Activated B cell treated with CpG ODN at 0.5 μM for 24 hours (primary cell): ENCODE data around the gene LRWD1. TPM values are rescaled to one million over a fixed set of nuclear protein-coding genes. Genes with fewer than 3 reads are reported as not detected.
A peak's percentile ranks its signal among the peaks of the same experiment; 100 is the strongest.

Source experiments
- ATAC-seq: fragments of 200-7000 bp; cut with Tn5 transposase; one replicate; pipeline ENCODE4 v1.10.0; 2021; ENCODE audit warnings: low read depth, mild to moderate bottlenecking, moderate library complexity
- CTCF ChIA-PET: fragments of 350-600 bp; sonication (Branson Sonifier 250); formaldehyde crosslinking; loops from one replicate; lab custom pipeline; 2021; ENCODE audit warnings: antibody characterized with exemption; lab: Charles Lee
- POLR2A ChIA-PET: fragments of 350-600 bp; sonication (Branson Sonifier 250); formaldehyde crosslinking; loops from one replicate; lab custom pipeline; 2021; ENCODE audit warnings: antibody characterized with exemption; lab: Charles Lee
- DNase-seq: peaks from one replicate; pipeline ENCODE4 v3.0.0; 2022
- H3K27ac Mint-ChIP-seq: one replicate; pipeline ENCODE4 v1.8.0; 2020; ENCODE audit warnings: mixed read lengths
- H3K27me3 Mint-ChIP-seq: one replicate; pipeline ENCODE4 v1.8.0; 2021; ENCODE audit warnings: mixed read lengths
- H3K36me3 Mint-ChIP-seq: one replicate; pipeline ENCODE4 v1.8.0; 2021; ENCODE audit warnings: low read depth, mixed read lengths
- H3K4me1 Mint-ChIP-seq: one replicate; pipeline ENCODE4 v1.8.0; 2021; ENCODE audit warnings: mixed read lengths
- H3K4me3 Mint-ChIP-seq: one replicate; pipeline ENCODE4 v1.8.0; 2020; ENCODE audit warnings: mild to moderate bottlenecking, mixed read lengths
- H3K9me3 Mint-ChIP-seq: one replicate; pipeline ENCODE4 v1.8.0; 2020; ENCODE audit warnings: mixed read lengths
- intact Hi-C: fragments of 100-400 bp; cut with micrococcal nuclease; formaldehyde crosslinking; loops from one replicate; pipeline ENCODE4 v1.15.1; 2024
- total RNA-seq: library from RNA; stranded (reverse); gene quantifications from 2 replicates; pipeline ENCODE4 v1.2.3, GENCODE V29; 2022
- TF ChIP-seq, protein P1 (sequence below): fragments of 200-600 bp; IDR thresholded peaks from one replicate; pipeline ENCODE4 v1.8.0; 2022; ENCODE audit warnings: antibody characterized with exemption, mild to moderate bottlenecking

The LRWD1 gene
- total RNA-seq, 1 donor from 2014 or later: 28.8 TPM

DNA sequence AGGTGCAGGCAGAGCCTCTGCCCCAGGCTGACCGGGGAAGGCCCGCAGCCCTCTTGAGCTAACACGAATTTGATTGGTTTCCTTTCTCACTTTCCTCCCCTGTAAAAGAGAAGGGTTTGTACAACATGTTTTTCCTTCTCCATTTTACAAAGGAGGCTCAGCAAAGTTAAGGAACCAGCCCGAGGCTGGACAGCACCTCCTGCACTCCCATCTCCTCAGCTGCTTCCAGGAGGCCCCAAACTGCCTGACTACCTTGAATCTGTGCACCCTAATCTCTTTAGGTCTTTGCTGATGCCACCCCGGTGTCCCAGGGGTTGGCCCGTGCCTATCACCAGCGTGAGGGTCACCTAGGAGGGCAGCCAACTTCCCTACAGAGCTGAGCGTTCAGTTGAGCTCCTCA, 4.3 kb upstream of the LRWD1 start:
- ChIA-PET POLR2A (interaction anchor here (1.0 to 1.2 kb wide), 2 partner anchors 11 to 34 kb away, joined by 3 read pairs; no protein-coding TSS in a partner anchor), CTCF (interaction anchor here (1.5 kb wide), 1 partner anchor 48 kb away, joined by 3 read pairs; no protein-coding TSS in a partner anchor)
- TF ChIP-seq, protein P1, sequence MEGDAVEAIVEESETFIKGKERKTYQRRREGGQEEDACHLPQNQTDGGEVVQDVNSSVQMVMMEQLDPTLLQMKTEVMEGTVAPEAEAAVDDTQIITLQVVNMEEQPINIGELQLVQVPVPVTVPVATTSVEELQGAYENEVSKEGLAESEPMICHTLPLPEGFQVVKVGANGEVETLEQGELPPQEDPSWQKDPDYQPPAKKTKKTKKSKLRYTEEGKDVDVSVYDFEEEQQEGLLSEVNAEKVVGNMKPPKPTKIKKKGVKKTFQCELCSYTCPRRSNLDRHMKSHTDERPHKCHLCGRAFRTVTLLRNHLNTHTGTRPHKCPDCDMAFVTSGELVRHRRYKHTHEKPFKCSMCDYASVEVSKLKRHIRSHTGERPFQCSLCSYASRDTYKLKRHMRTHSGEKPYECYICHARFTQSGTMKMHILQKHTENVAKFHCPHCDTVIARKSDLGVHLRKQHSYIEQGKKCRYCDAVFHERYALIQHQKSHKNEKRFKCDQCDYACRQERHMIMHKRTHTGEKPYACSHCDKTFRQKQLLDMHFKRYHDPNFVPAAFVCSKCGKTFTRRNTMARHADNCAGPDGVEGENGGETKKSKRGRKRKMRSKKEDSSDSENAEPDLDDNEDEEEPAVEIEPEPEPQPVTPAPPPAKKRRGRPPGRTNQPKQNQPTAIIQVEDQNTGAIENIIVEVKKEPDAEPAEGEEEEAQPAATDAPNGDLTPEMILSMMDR: no peak
- Mint-ChIP-seq H3K27ac (no peak overlapping the region), H3K27me3 (no peaks in the 10 kb centered on the region), H3K4me1 (peaks cover 20% of the 10 kb centered on the region), H3K9me3 (no peaks in the 10 kb centered on the region), H3K36me3 (peaks cover 25% of the 10 kb centered on the region), H3K4me3 (no peak overlapping the region)
- intact Hi-C loops: no loop called here
- ATAC-seq (no peak), DNase-seq (no peak)

DNA sequence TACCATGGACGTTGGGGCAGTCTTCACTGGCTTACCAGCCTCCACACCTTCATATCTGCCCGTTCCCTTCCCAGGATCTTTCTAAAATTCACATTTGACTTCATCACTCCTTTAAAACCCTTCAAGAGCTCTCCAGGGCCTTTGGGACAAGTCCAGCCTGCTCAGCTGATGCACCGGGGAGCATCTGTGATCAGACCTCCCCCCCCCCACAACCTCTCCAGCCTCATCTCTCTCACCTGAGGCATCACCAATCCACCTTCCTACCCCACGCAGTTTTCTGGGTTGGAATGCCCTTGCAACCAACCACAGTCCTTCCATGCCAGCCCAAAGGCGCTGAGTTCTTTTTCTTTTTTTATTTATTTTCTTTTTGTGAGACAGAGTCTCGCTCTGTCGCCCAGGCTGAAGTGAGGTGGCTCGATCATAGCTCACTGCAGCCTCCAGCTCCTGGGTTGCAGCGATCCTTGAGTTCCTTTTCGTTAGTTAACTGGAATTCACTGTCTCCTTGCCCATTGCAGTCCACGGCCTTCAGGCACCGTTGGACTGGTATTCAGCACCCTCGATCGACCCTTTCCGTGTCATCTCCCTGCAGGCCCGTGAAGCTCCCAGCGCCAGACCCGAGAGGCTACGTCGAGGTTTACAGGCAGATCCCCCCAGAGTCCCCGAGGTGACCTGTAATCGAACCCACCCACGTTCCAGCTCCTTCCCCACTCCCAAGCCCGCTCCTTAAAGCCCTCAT, 775 bp upstream of the LRWD1 start:
- H3K27me3 Mint-ChIP-seq: no peaks in the 10 kb centered on the region
- DNase-seq: no peak
- peaks cover 33% of the 10 kb centered on the region for H3K4me1 Mint-ChIP-seq
- H3K36me3 Mint-ChIP-seq: peaks cover 14% of the 10 kb centered on the region
- intact Hi-C loops: loop anchor here (1.0 to 2.0 kb wide), 4 partner anchors 19 to 68 kb away; partner anchors contain the start of genes ORAI2 and PRKRIP1
- ATAC-seq: no peak
- TF ChIP-seq, protein P1: no peak
- ChIA-PET POLR2A (interaction anchor here (0.5 to 3.1 kb wide), 13 partner anchors 10 to 1320 kb away, joined by 3 to 13 read pairs (median 3); partner anchors contain the start of gene PRKRIP1), CTCF (interaction anchor here (2.1 to 4.9 kb wide), 2 partner anchors 51 to 59 kb away, joined by 12 to 19 read pairs; no protein-coding TSS in a partner anchor)
- no peaks in the 10 kb centered on the region for H3K9me3 Mint-ChIP-seq
- H3K27ac Mint-ChIP-seq: peak overlapping the region; percentile 72
- H3K4me3 Mint-ChIP-seq: peak overlapping the region; percentile 90

DNA sequence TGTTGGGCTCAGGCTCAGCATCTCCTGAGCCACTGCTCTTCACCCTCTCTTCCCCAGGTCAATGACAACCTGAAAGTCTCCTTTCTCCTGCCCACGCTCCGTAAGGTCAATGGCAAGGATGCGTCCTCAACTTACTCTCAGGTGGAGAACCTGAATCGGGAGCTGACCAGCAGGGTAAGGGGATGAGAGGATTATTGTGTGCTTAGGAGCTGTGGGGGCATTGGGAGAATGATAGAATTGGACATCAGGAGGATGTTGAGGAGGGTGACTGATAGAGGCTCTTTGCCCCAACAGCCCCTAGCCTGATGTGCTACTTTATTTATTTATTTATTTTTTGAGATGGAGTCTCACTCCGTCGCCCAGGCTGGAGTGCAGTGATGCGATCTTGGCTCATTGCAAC, 1.3 kb downstream of the LRWD1 start:
- DNase-seq (no peak), ATAC-seq (no peak)
- H3K27ac Mint-ChIP-seq: no peak overlapping the region
- no peaks in the 10 kb centered on the region for H3K9me3 Mint-ChIP-seq
- H3K27me3 Mint-ChIP-seq: no peaks in the 10 kb centered on the region
- peak overlapping the region; percentile 90 for H3K4me3 Mint-ChIP-seq
- H3K4me1 Mint-ChIP-seq: peaks cover 30% of the 10 kb centered on the region
- intact Hi-C loops: loop anchor here (5.0 kb wide), 1 partner anchor 179 kb away; the partner anchor contains the start of gene SH2B2
- CTCF ChIA-PET: interaction anchor here (2.1 to 4.9 kb wide), 2 partner anchors 53 to 61 kb away, joined by 12 to 19 read pairs; no protein-coding TSS in a partner anchor
- POLR2A ChIA-PET: interaction anchor here (1.2 to 3.1 kb wide), 4 partner anchors 34 to 61 kb away, joined by 5 to 13 read pairs (median 8); no protein-coding TSS in a partner anchor
- H3K36me3 Mint-ChIP-seq: peaks cover 16% of the 10 kb centered on the region
- TF ChIP-seq, protein P1: no peak

DNA sequence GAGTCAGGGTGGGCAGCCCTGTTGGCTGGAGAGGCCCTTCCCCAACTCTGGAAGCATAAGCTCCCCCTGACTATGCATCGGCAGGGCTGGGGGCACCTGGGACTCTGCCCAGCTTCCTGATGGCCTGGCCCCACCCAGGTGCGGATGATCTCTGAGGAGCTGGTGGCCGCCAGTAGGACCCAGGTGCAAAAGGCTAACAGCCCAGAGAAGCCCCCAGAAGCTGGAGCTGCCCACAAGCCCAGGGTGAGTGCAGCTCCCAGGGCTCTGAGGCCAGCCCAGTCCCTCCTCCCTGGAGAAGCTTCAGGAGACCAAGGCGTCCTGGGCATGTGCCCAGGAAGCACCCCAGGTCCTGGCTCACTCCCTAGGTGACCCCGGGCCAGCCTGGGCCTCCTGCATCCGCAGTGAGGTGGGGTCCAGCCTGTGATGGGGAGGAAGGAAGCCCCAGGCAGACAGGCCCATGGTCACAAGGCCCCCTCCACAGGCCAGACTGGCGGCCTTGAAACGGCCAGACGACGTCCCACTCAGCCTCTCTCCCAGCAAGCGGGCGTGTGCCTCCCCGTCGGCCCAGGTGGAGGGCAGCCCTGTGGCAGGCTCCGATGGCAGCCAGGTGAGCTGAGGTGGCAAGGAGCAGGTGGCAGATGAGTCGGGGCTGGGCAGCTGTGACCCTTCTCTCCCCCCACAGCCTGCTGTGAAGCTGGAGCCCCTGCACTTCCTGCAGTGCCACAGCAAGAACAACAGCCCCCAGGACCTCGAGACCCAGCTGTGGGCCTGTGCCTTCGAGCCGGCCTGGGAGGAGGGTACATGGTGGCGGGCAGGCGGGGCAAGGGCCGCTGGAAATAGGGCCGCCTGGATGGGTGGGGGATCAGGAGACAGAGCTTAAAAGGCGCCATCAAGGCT, 3.0 kb downstream of the LRWD1 start:
- intact Hi-C loops: loop anchor here (5.0 kb wide), 1 partner anchor 181 kb away; the partner anchor contains the start of gene SH2B2
- Mint-ChIP-seq H3K9me3 (no peaks in the 10 kb centered on the region), H3K4me1 (peaks cover 25% of the 10 kb centered on the region), H3K36me3 (peaks cover 30% of the 10 kb centered on the region), H3K27ac (no peak overlapping the region), H3K4me3 (no peak overlapping the region), H3K27me3 (no peaks in the 10 kb centered on the region)
- POLR2A ChIA-PET: interaction anchor here (0.5 to 1.0 kb wide), 3 partner anchors 18 to 61 kb away, joined by 3 read pairs; no protein-coding TSS in a partner anchor
- CTCF ChIA-PET: interaction anchor here (0.6 kb wide), 1 partner anchor 70 kb away, joined by 3 read pairs; no protein-coding TSS in a partner anchor
- DNase-seq (no peak), ATAC-seq (no peak)
- TF ChIP-seq, protein P1: no peak
